ENCODE measurements around the gene TAPT1. TPM values are rescaled to one million over a fixed set of nuclear protein-coding genes. Genes with fewer than 3 reads are reported as not detected.

The TAPT1 gene
- total and polyA plus RNA-seq, 9 of the 15 experiments (the other 6 are each of a cell fraction or from before 2014, with no cell fraction given), result 1.6 to 36.7 (median 20.7) TPM

DNA sequence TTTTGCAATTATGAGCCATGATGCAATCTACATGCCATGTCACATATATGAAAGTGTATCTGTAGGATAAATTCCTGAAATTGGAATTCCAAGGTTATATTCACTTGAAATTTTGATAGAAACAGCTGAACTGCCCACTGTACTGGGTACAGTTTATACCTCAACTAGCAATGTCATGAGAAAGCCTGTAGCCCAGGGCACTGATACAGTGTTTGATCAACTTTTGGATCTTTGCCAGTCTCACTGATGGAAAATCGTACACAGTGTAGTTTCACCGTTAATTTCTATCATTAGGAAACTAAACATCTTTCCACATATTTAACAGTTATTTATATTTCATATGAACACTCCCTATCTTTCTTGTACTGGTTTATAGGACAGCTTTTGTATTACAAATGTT, 34.2 kb downstream of the TAPT1 start:
- FAIRE-seq, result no peak
- intact Hi-C loops (cut with micrococcal nuclease) (no loop called here), in situ Hi-C loops (cut with MboI) (no loop called here)
- Histone ChIP-seq H3K4me3 (no peak overlapping the region), H3K9me3 (replicated peaks; ENCODE audit: control insufficient read depth, insufficient read depth, low read depth, low read length) (no peaks in the 10 kb centered on the region), H3K79me2 (ENCODE audit: control insufficient read depth, insufficient read depth, low read length) (no peaks in the 10 kb centered on the region), H3K9me1 (ENCODE audit: control insufficient read depth, insufficient read depth, low read length) (no peaks in the 10 kb centered on the region), H4K20me1 (replicated peaks; ENCODE audit: control insufficient read depth, insufficient read depth, low read length) (no peaks in the 10 kb centered on the region), H3K9ac (ENCODE audit: insufficient read depth in 1 of 2, low read depth in 2 of 2, low read length in 2 of 2) (no peak overlapping the region), H3K27ac (ENCODE audit: extremely low read depth, low read depth, low read length) (no peak overlapping the region), H2AFZ (ENCODE audit: low read depth, low read length) (no peak overlapping the region), H3K4me1 (replicated peaks in 1 of 2; ENCODE audit: control insufficient read depth in 2 of 2, insufficient read depth in 2 of 2, low read length in 2 of 2) (no peaks in the 10 kb centered on the region), H3K4me2 (ENCODE audit: insufficient read depth, low read length) (no peak overlapping the region), H3K36me3 (ENCODE audit: control insufficient read depth, insufficient read depth, low read length) (peaks cover 42% of the 10 kb centered on the region; the same call in 2 of the 3 replicates), H3K27me3 (ENCODE audit: control insufficient read depth in 2 of 2, insufficient read depth in 2 of 2, low read length in 2 of 2) (no peaks in the 10 kb centered on the region)
- 87% methylated on average over 2 of the region's 2 CpGs for WGBS (ENCODE audit: insufficient coverage, low coverage, missing lambda C conversion rate)
- no peak for DNase-seq (ENCODE audit: extremely low read depth in 1 of 4, low spot score in 3 of 4)
- ChIA-PET CTCF (ENCODE audit: low intra/inter-chr PET ratio) (interaction anchor here (0.7 kb wide), 1 partner anchor 64 kb away, joined by 3 read pairs; no protein-coding TSS in a partner anchor), POLR2A (no interaction called here)
- no peak for ATAC-seq
- TF ChIP-seq CEBPB (tag; IDR thresholded peaks at IDR 0.05), result peak; percentile 27; the same call in 1 of the 2 replicates
- TF ChIP-seq ATF3 (IDR thresholded peaks at IDR 0.05), result 0 out of 2 replicates have a peak, but pooled peaks have one; percentile 30
- no peak for TF ChIP-seq ATF3 (CRISPR knock-in tag; conservative IDR thresholded peaks at IDR 0.05)
- TF ChIP-seq E2F1 (CRISPR knock-in tag; IDR thresholded peaks at IDR 0.05), result no peak
- TF ChIP-seq, protein P1, sequence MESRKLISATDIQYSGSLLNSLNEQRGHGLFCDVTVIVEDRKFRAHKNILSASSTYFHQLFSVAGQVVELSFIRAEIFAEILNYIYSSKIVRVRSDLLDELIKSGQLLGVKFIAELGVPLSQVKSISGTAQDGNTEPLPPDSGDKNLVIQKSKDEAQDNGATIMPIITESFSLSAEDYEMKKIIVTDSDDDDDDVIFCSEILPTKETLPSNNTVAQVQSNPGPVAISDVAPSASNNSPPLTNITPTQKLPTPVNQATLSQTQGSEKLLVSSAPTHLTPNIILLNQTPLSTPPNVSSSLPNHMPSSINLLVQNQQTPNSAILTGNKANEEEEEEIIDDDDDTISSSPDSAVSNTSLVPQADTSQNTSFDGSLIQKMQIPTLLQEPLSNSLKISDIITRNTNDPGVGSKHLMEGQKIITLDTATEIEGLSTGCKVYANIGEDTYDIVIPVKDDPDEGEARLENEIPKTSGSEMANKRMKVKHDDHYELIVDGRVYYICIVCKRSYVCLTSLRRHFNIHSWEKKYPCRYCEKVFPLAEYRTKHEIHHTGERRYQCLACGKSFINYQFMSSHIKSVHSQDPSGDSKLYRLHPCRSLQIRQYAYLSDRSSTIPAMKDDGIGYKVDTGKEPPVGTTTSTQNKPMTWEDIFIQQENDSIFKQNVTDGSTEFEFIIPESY (CRISPR knock-in tag; IDR thresholded peaks at IDR 0.05), result no peak
- TF ChIP-seq, protein P2, sequence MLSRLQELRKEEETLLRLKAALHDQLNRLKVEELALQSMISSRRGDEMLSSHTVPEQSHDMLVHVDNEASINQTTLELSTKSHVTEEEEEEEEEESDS (CRISPR knock-in tag; IDR thresholded peaks at IDR 0.05), result no peak
- TF ChIP-seq CEBPG (CRISPR knock-in tag; IDR thresholded peaks at IDR 0.05), result no peak
- TF ChIP-seq CEBPG (tag; conservative IDR thresholded peaks at IDR 0.05 in 1 of 2, IDR thresholded peaks at IDR 0.05 in 1 of 2), result 0 out of 4 replicates have a peak, but pooled peaks have one; percentile 24 to 40
- no TSS peak for BruUV-seq (replicated peaks)

All from K562 (cell line).